H9 (cell line): ENCODE results near the gene MRPL51. TPM values are rescaled to one million over a fixed set of nuclear protein-coding genes. Genes with fewer than 3 reads are reported as not detected.
"Not testable (repeated sequence)": the region's sequence is repeated elsewhere in the genome, so short reads cannot be mapped to it uniquely, and the experiment has no call there.

Source experiments
- DNase-seq: peaks from one replicate; pipeline ENCODE4 v3.0.0-alpha.2; 2017
- H2AFZ ChIP-seq: one replicate; pipeline ENCODE4 v1.6.1; 2013; ENCODE audit warnings: mild to moderate bottlenecking, low read length, control low read depth, moderate library complexity
- H2AK5ac ChIP-seq: 2 replicates; pipeline ENCODE4 v1.6.1; 2013; ENCODE audit warnings: low read length, control low read depth, mixed read lengths; ENCODE audit not compliant: insufficient read length
- H2BK120ac ChIP-seq: one replicate; pipeline ENCODE4 v1.6.1; 2013; ENCODE audit warnings: low read depth, mild to moderate bottlenecking, low read length, control low read depth, inconsistent platforms; ENCODE audit not compliant: poor library complexity, severe bottlenecking
- H2BK12ac ChIP-seq: 2 replicates; pipeline ENCODE4 v1.6.1; 2013; ENCODE audit warnings: low read length, control low read depth, mixed read lengths, low read depth; ENCODE audit not compliant: insufficient read length
- H2BK15ac ChIP-seq: 2 replicates; pipeline ENCODE4 v1.6.1; 2013; ENCODE audit warnings: low read depth, low read length, control low read depth
- H2BK20ac ChIP-seq: one replicate; pipeline ENCODE4 v1.6.1; 2013; ENCODE audit warnings: low read depth, mild to moderate bottlenecking, low read length, control low read depth, inconsistent platforms; ENCODE audit not compliant: poor library complexity, severe bottlenecking
- H2BK5ac ChIP-seq: 2 replicates; pipeline ENCODE4 v1.6.1; 2013; ENCODE audit warnings: low read length, control low read depth, mixed read lengths; ENCODE audit not compliant: insufficient read length
- H3K14ac ChIP-seq: 2 replicates; pipeline ENCODE4 v1.6.1; 2013; ENCODE audit warnings: low read length, control low read depth; ENCODE audit not compliant: insufficient read depth
- H3K18ac ChIP-seq: 2 replicates; pipeline ENCODE4 v1.6.1; 2013; ENCODE audit warnings: low read depth, mild to moderate bottlenecking, mixed read lengths, low read length, control low read depth; ENCODE audit not compliant: insufficient read length
- H3K23ac ChIP-seq: 2 replicates; pipeline ENCODE4 v1.6.1; 2013; ENCODE audit warnings: low read length, control low read depth, mixed read lengths, low read depth; ENCODE audit not compliant: insufficient read length
- H3K23me2 ChIP-seq: 2 replicates; pipeline ENCODE4 v1.6.1; 2013; ENCODE audit warnings: low read depth, mild to moderate bottlenecking, mixed read lengths, low read length, control low read depth; ENCODE audit not compliant: insufficient read length, poor library complexity, severe bottlenecking
- H3K27ac ChIP-seq: 2 replicates; pipeline ENCODE4 v1.5.1; 2013; ENCODE audit warnings: low read length, control low read depth, mixed read lengths, low read depth; ENCODE audit not compliant: insufficient read length
- H3K27me3 ChIP-seq: 2 replicates; pipeline ENCODE4 v1.6.1; 2013; ENCODE audit warnings: low read length, control low read depth, inconsistent platforms; ENCODE audit not compliant: insufficient read depth
- H3K4ac ChIP-seq: 2 replicates; pipeline ENCODE4 v1.6.1; 2013; ENCODE audit warnings: low read depth, mild to moderate bottlenecking, control low read depth, inconsistent platforms, low read length, moderate library complexity
- H3K4me1 ChIP-seq: 2 replicates; pipeline ENCODE4 v1.6.1; 2013; ENCODE audit warnings: low read length, control low read depth, inconsistent platforms; ENCODE audit not compliant: insufficient read depth
- H3K4me2 ChIP-seq: 2 replicates; pipeline ENCODE4 v1.6.1; 2013; ENCODE audit warnings: low read length, control low read depth, mixed read lengths; ENCODE audit not compliant: insufficient read length, insufficient read depth
- H3K56ac ChIP-seq: 2 replicates; pipeline ENCODE4 v1.6.1; 2013; ENCODE audit warnings: low read depth, mild to moderate bottlenecking, mixed read lengths, low read length, control low read depth; ENCODE audit not compliant: insufficient read length
- H3K79me1 ChIP-seq: 2 replicates; pipeline ENCODE4 v1.6.1; 2013; ENCODE audit warnings: low read depth, mild to moderate bottlenecking, moderate library complexity, low read length, control low read depth, inconsistent platforms; ENCODE audit not compliant: insufficient read depth, poor library complexity, severe bottlenecking
- H3K79me2 ChIP-seq: 2 replicates; pipeline ENCODE4 v1.6.1; 2013; ENCODE audit warnings: low read length, control low read depth, inconsistent platforms; ENCODE audit not compliant: insufficient read depth
- H3K9ac ChIP-seq: 2 replicates; pipeline ENCODE4 v1.6.1; 2013; ENCODE audit warnings: low read length, control low read depth, mixed read lengths; ENCODE audit not compliant: insufficient read length; ENCODE audit errors: extremely low read depth
- H3K9me3 ChIP-seq: one replicate; pipeline ENCODE4 v1.6.1; 2013; ENCODE audit warnings: low read depth, low read length, inconsistent platforms; ENCODE audit not compliant: control insufficient read depth
- H3T11ph ChIP-seq: one replicate; pipeline ENCODE4 v1.6.1; 2013; ENCODE audit warnings: mild to moderate bottlenecking, low read length, control low read depth, inconsistent platforms
- H4K20me1 ChIP-seq: one replicate; pipeline ENCODE4 v1.6.1; 2013; ENCODE audit not compliant: control insufficient read depth, insufficient read length, insufficient read depth
- H4K5ac ChIP-seq: 2 replicates; pipeline ENCODE4 v1.6.1; 2013; ENCODE audit warnings: low read depth, mild to moderate bottlenecking, mixed read lengths, low read length, control low read depth; ENCODE audit not compliant: insufficient read length
- H4K8ac ChIP-seq: replicated peaks from 2 replicates; pipeline ENCODE4 v1.6.1; 2013; ENCODE audit warnings: low read length, control low read depth, mixed read lengths, low read depth; ENCODE audit not compliant: insufficient read length
- H4K91ac ChIP-seq: 2 replicates; pipeline ENCODE4 v1.6.1; 2013; ENCODE audit warnings: low read depth, mild to moderate bottlenecking, moderate library complexity, mixed read lengths, low read length, control low read depth; ENCODE audit not compliant: insufficient read length
- H3K27ac Mint-ChIP-seq, 3 experiments: 2 replicates in 2 of 3; 3 replicates in 1 of 3; pipeline ENCODE4 v1.8.0; 2020 to 2021; ENCODE audit warnings: mixed read lengths in 3 of 3, mild to moderate bottlenecking in 1 of 3, moderate library complexity in 1 of 3
- H3K27me3 Mint-ChIP-seq: 2 replicates; pipeline ENCODE4 v1.8.0; 2021; ENCODE audit warnings: low read depth, mild to moderate bottlenecking, moderate library complexity, mixed read lengths
- H3K36me3 Mint-ChIP-seq, 3 experiments: 2 replicates in 2 of 3; 3 replicates in 1 of 3; pipeline ENCODE4 v1.8.0; 2020 to 2021; ENCODE audit warnings: low read depth in 3 of 3, mixed read lengths in 3 of 3; ENCODE audit not compliant: insufficient read depth in 1 of 3
- H3K4me1 Mint-ChIP-seq, 2 experiments: 2 replicates each; pipeline ENCODE4 v1.8.0; 2020; ENCODE audit warnings: mixed read lengths in 2 of 2
- H3K4me3 Mint-ChIP-seq, 2 experiments: 2 replicates in 1 of 2; 3 replicates in 1 of 2; pipeline ENCODE4 v1.8.0; 2020 to 2021; ENCODE audit warnings: mild to moderate bottlenecking in 2 of 2, mixed read lengths in 2 of 2, moderate library complexity in 1 of 2
- H3K9me3 Mint-ChIP-seq, 2 experiments: 2 replicates in 1 of 2; 3 replicates in 1 of 2; pipeline ENCODE4 v1.8.0; 2020; ENCODE audit warnings: mild to moderate bottlenecking in 2 of 2, mixed read lengths in 2 of 2, moderate library complexity in 1 of 2
- WGBS: extraction: QIAGEN DNeasy Blood & Tissue Kit; methylation state at CpG from one replicate; pipeline ENCODE4 v1.1.7; 2013; ENCODE audit warnings: missing lambda C conversion rate, low lambda C conversion rate, mixed read lengths; ENCODE audit not compliant: insufficient read length; ENCODE audit errors: extremely low coverage; 5-methylcytosine and 5-hydroxymethylcytosine counted together
- total RNA-seq: library from RNA; stranded (reverse); gene quantifications from 2 replicates; pipeline ENCODE4 v1.2.1, GENCODE V29; 2021
- TF ChIP-seq, protein P1 (sequence below): fragments of 200-600 bp; sonication (generic); conservative IDR thresholded peaks from 3 replicates; pipeline ENCODE4 v1.8.0; 2021; ENCODE audit warnings: antibody characterized with exemption, mild to moderate bottlenecking

The MRPL51 gene
- total RNA-seq, 1 experiment from 2014 or later = 329 TPM

DNA sequence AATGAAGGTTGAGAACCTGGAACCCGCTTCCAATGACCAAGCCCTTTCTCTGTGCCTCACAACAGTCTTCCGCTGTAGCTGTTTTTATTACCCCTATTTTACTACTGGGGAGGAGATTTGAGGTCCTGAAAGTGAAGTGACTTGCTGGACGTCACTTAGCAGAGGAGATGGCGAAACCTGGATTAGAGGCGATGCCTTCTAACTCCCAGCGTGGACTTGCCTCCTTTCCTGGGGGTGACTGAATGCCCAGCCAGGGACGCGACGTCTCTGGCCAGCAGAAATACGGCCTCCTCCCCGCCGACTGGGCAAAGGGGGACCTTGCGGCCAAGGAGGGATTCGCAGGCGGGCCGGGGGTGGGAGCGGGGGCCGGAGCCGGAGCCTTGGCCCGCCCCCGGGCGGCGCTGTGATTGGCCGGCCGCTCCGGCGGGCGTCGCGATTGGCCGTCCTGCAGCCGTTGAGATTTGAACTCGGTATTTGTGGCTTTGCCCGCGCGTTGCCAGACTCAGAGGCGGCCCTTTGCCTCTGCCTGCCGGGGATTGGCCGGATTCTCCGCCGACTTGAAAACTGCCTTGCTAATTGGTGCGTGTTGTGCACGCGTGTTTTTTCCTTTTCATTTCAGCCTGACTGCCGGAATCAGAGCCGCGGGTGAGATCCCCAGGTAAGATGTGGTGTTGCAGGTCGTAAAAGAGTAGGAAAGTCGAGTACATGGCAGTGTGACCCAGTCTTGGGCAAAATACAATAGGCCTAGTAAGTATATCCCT lies 615 bp upstream of the MRPL51 start, which contains the start of gene NCAPD2:
NCAPD2 (plus strand) TSS at position 606 of the 761 bp plus-strand sequence. CDS start 997 bp downstream, outside the sequence.
- no CpG with 5 or more reads among the region's 49 CpGs for WGBS
- peaks cover 20 to 23% of the 10 kb centered on the region in 2 experiments for H3K4me1 Mint-ChIP-seq
- Histone ChIP-seq H3K9ac (peak within 1 kb of the TSS; percentile 99), H3K23me2 (peaks cover 9% of the 10 kb centered on the region), H3K18ac (peak within 1 kb of the TSS; percentile 96), H4K8ac (no peak within 1 kb of the TSS), H3K14ac (peak within 1 kb of the TSS; percentile 93; the same call in 1 of the 2 replicates), H3K4me1 (0 out of 2 replicates have a peak, but pooled peaks cover 2% of the 10 kb centered on the region), H3T11ph (peak within 1 kb of the TSS; percentile 46), H4K20me1 (no peaks in the 10 kb centered on the region), H3K79me1 (peaks cover 8% of the 10 kb centered on the region), H3K23ac (no peak within 1 kb of the TSS), H3K4ac (no peak within 1 kb of the TSS; the same call in 1 of the 2 replicates), H2AFZ (peak within 1 kb of the TSS; percentile 74), H2BK20ac (no peak within 1 kb of the TSS), H4K91ac (no peak within 1 kb of the TSS), H3K79me2 (peaks cover 4% of the 10 kb centered on the region; the same call in 1 of the 2 replicates), H3K4me2 (peak within 1 kb of the TSS; percentile 100), H2BK120ac (no peak within 1 kb of the TSS), H3K56ac (peak within 1 kb of the TSS; percentile 75), H3K27me3 (no peaks in the 10 kb centered on the region), H3K27ac (peak within 1 kb of the TSS; percentile 96), H2BK12ac (peak within 1 kb of the TSS; percentile 40), H2BK5ac (peak within 1 kb of the TSS; percentile 96), H2AK5ac (no peak within 1 kb of the TSS), H3K9me3 (no peaks in the 10 kb centered on the region), H4K5ac (peak within 1 kb of the TSS; percentile 96), H2BK15ac (no peak within 1 kb of the TSS)
- TF ChIP-seq, protein P1, sequence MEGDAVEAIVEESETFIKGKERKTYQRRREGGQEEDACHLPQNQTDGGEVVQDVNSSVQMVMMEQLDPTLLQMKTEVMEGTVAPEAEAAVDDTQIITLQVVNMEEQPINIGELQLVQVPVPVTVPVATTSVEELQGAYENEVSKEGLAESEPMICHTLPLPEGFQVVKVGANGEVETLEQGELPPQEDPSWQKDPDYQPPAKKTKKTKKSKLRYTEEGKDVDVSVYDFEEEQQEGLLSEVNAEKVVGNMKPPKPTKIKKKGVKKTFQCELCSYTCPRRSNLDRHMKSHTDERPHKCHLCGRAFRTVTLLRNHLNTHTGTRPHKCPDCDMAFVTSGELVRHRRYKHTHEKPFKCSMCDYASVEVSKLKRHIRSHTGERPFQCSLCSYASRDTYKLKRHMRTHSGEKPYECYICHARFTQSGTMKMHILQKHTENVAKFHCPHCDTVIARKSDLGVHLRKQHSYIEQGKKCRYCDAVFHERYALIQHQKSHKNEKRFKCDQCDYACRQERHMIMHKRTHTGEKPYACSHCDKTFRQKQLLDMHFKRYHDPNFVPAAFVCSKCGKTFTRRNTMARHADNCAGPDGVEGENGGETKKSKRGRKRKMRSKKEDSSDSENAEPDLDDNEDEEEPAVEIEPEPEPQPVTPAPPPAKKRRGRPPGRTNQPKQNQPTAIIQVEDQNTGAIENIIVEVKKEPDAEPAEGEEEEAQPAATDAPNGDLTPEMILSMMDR = no peak; the same call in 2 of the 3 replicates
- peak within 1 kb of the TSS; percentile 95 to 100 (median 99) for H3K27ac Mint-ChIP-seq
- peak within 1 kb of the TSS; percentile 91 to 97 for H3K4me3 Mint-ChIP-seq
- H3K27me3 Mint-ChIP-seq = no peaks in the 10 kb centered on the region
- DNase-seq = peak; percentile 99
- peaks cover 23 to 44% (median 42%) of the 10 kb centered on the region in 3 experiments for H3K36me3 Mint-ChIP-seq
- H3K9me3 Mint-ChIP-seq = no peaks in the 10 kb centered on the region

DNA sequence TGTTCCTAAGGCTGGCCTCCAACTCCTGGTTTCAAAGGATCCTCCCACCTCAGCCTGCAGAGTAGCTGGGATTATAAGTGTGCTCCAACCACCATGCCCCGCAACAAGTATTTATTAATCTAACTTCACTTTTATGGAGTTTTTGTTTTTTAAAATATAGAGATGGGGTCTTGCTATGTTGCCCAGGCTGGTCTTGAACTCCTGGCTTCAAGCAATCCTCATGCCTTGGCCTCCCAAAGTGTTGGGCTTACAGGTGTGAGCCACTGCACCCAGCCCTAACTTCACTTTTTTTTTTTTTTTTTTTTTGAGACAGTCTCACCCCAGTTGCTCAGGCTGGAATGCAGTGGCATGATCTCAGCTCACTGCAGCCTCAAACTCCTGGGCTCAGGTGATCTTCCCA lies 2.4 kb downstream of the MRPL51 start:
- H4K5ac ChIP-seq, H3K27me3 Mint-ChIP-seq, H3K79me2 ChIP-seq, H2AK5ac ChIP-seq, H4K8ac ChIP-seq, H4K20me1 ChIP-seq, H2BK20ac ChIP-seq, H3K23ac ChIP-seq, H3K4me3 Mint-ChIP-seq, H2BK5ac ChIP-seq, H3K23me2 ChIP-seq, H3K27ac Mint-ChIP-seq, H2AFZ ChIP-seq, H3K4ac ChIP-seq, H3K9me3 Mint-ChIP-seq, H3K56ac ChIP-seq, H2BK15ac ChIP-seq, H3K27ac ChIP-seq, H4K91ac ChIP-seq, H3K9ac ChIP-seq, H3K4me2 ChIP-seq, H3T11ph ChIP-seq, H3K79me1 ChIP-seq, H3K14ac ChIP-seq, H3K9me3 ChIP-seq, H3K27me3 ChIP-seq, H3K18ac ChIP-seq, H2BK12ac ChIP-seq, DNase-seq, H3K4me1 ChIP-seq, H2BK120ac ChIP-seq: not testable (repeated sequence)
- Mint-ChIP-seq H3K36me3 (peaks cover 10 to 18% (median 15%) of the 10 kb centered on the region in 3 experiments), H3K4me1 (peaks cover 17% of the 10 kb centered on the region in 2 experiments)
- WGBS = no CpG with 5 or more reads among the region's 1 CpG
